HepG2 (cell line): ENCODE measurements around the gene FAM110A. TPM values are rescaled to one million over a fixed set of nuclear protein-coding genes. Genes with fewer than 3 reads are reported as not detected.

Experiments used
- ATAC-seq: fragments of 200-7000 bp; cut with Tn5 transposase; 3 replicates; pipeline ENCODE4 v1.9.1; 2020; ENCODE audit warnings: mild to moderate bottlenecking, moderate library complexity
- BruUV-seq: library from RNA; stranded (reverse); fragments of 400-500 nt; replicated peaks from 2 replicates; lab custom pipeline; 2021; lab: Mats Ljungman, UMichigan
- CTCF ChIA-PET: fragments of 300-600 bp; formaldehyde crosslinking; extraction: SDS; loops from one replicate; lab custom pipeline; 2021; ENCODE audit warnings: low total read pairs, inconsistent platforms, low intra/inter-chr PET ratio; lab: Yijun Ruan, JAX
- POLR2A ChIA-PET: fragments of 350-600 bp; sonication (Branson Sonifier 250); formaldehyde crosslinking; loops from one replicate; lab custom pipeline; 2020; ENCODE audit warnings: antibody characterized with exemption, inconsistent platforms; lab: Yijun Ruan, JAX
- DNase-seq: peaks from one replicate; pipeline ENCODE4 v3.0.0-alpha.2; 2015; ENCODE audit warnings: low spot score
- FAIRE-seq: peaks from 3 replicates; lab custom pipeline; 2011; peaks lifted over from hg19 to GRCh38; lab: Jason Lieb, UNC
- H2AFZ ChIP-seq: one replicate; pipeline ENCODE4 v1.6.1; 2011; ENCODE audit warnings: low read length, inconsistent platforms
- H3K27ac ChIP-seq: fragments of 300-600 bp; 3 replicates; pipeline ENCODE4 v1.8.0; 2011; ENCODE audit warnings: mixed run types, mild to moderate bottlenecking, mixed read lengths, low read length, inconsistent platforms; ENCODE audit not compliant: insufficient read depth; ENCODE audit errors: extremely low read length
- H3K27me3 ChIP-seq, 2 experiments: fragments of 200-600 bp in 1 of 2; 2 replicates in 1 of 2; 3 replicates in 1 of 2; pipeline versions ENCODE4 v1.6.0 to v1.8.0; 2011; ENCODE audit warnings: low read length in 2 of 2, mild to moderate bottlenecking in 2 of 2, moderate library complexity in 2 of 2, inconsistent platforms in 1 of 2; ENCODE audit not compliant: insufficient read depth in 2 of 2, control insufficient read depth in 1 of 2
- H3K36me3 ChIP-seq, 2 experiments: fragments of 200-600 bp in 1 of 2; replicated peaks in 1 of 2; 2 replicates in 1 of 2; 3 replicates in 1 of 2; pipeline versions ENCODE4 v1.5.1 to v1.8.0; 2011; ENCODE audit warnings: low read length in 2 of 2, inconsistent platforms in 1 of 2; ENCODE audit not compliant: insufficient read depth in 2 of 2, control insufficient read depth in 1 of 2
- H3K4me1 ChIP-seq: 2 replicates; pipeline ENCODE4 v1.5.1; 2012; ENCODE audit warnings: low read length, inconsistent platforms; ENCODE audit not compliant: insufficient read depth
- H3K4me2 ChIP-seq: 2 replicates; pipeline ENCODE4 v1.6.0; 2011; ENCODE audit warnings: low read depth, low read length, inconsistent platforms
- H3K4me3 ChIP-seq, 3 experiments: fragments of 200-600 bp in 1 of 3; sonication (generic), shearing (Covaris generic) in 1 of 3; replicated peaks in 1 of 3; 2 replicates each; pipeline ENCODE4 v1.5.1; 2011 to 2016; ENCODE audit warnings: low read length in 3 of 3, inconsistent platforms in 2 of 3, low read depth in 2 of 3, mild to moderate bottlenecking in 2 of 3, control low read depth in 1 of 3, mixed read lengths in 1 of 3; ENCODE audit not compliant: insufficient read depth in 1 of 3
- H3K79me2 ChIP-seq: one replicate; pipeline ENCODE4 v1.6.1; 2011; ENCODE audit warnings: low read length, inconsistent platforms; ENCODE audit not compliant: insufficient read depth
- H3K9ac ChIP-seq: 2 replicates; pipeline ENCODE4 v1.6.0; 2011; ENCODE audit warnings: mild to moderate bottlenecking, low read depth, low read length, inconsistent platforms; ENCODE audit not compliant: insufficient read depth
- H3K9me3 ChIP-seq: 2 replicates; pipeline ENCODE4 v1.5.1; 2012; ENCODE audit warnings: mild to moderate bottlenecking, low read length
- H4K20me1 ChIP-seq: 2 replicates; pipeline ENCODE4 v1.6.0; 2011; ENCODE audit warnings: inconsistent platforms, mild to moderate bottlenecking, low read length, moderate library complexity; ENCODE audit not compliant: insufficient read depth
- CTCF ChIP-seq: sonication (generic); formaldehyde crosslinking; IDR thresholded peaks from 2 replicates; pipeline ENCODE4 v1.5.0; 2020; ENCODE audit warnings: mild to moderate bottlenecking, missing genetic modification reagents, moderate library complexity
- KDM1A ChIP-seq: IDR thresholded peaks from 2 replicates; pipeline ENCODE4 v1.6.1; 2016; ENCODE audit warnings: missing compliant biosample characterization
- MEIS1 ChIP-seq: sonication (generic); formaldehyde crosslinking; IDR thresholded peaks from 2 replicates; pipeline ENCODE4 v1.9.0; 2021; ENCODE audit warnings: mild to moderate bottlenecking, missing genetic modification reagents, moderate library complexity, borderline replicate concordance
- MIER2 ChIP-seq: IDR thresholded peaks from 2 replicates; pipeline ENCODE4 v1.6.1; 2016; ENCODE audit warnings: missing biosample characterization, missing genetic modification reagents
- ONECUT2 ChIP-seq: sonication (generic); formaldehyde crosslinking; IDR thresholded peaks from 2 replicates; pipeline ENCODE4 v1.4.0; 2020; ENCODE audit warnings: missing genetic modification reagents
- PCBP2 ChIP-seq: fragments of 200-400 bp; formaldehyde crosslinking; optimal IDR thresholded peaks from 2 replicates; pipeline ENCODE3; 2018; ENCODE audit warnings: low read length, low read depth; ENCODE audit not compliant: poor library complexity, severe bottlenecking
- SIN3B ChIP-seq: fragments of 150-350 bp; IDR thresholded peaks from 2 replicates; pipeline ENCODE4 v1.6.1; 2014; ENCODE audit warnings: low read length
- ZNF207 ChIP-seq: fragments of 450-650 bp; IDR thresholded peaks from 2 replicates; pipeline ENCODE4 v1.6.1; 2016; ENCODE audit warnings: antibody characterized with exemption, borderline replicate concordance
- ZNF501 ChIP-seq: sonication (generic); formaldehyde crosslinking; IDR thresholded peaks from 2 replicates; pipeline ENCODE4 v1.5.1; 2020; ENCODE audit warnings: mild to moderate bottlenecking, moderate library complexity, missing genetic modification reagents
- ZNF512B ChIP-seq: sonication (generic); formaldehyde crosslinking; IDR thresholded peaks from 2 replicates; pipeline ENCODE4 v1.5.1; 2020; ENCODE audit warnings: missing genetic modification reagents, mild to moderate bottlenecking, borderline replicate concordance
- ZNF577 ChIP-seq: sonication (generic); formaldehyde crosslinking; IDR thresholded peaks from 2 replicates; pipeline ENCODE4 v1.4.0; 2020; ENCODE audit warnings: mild to moderate bottlenecking, low read depth, missing genetic modification reagents, borderline replicate concordance
- ZNF816 ChIP-seq: sonication (generic); formaldehyde crosslinking; IDR thresholded peaks from 2 replicates; pipeline ENCODE4 v1.8.0; 2022; ENCODE audit warnings: missing genetic modification reagents, mild to moderate bottlenecking, borderline replicate concordance
- ZSCAN31 ChIP-seq: sonication (generic); formaldehyde crosslinking; IDR thresholded peaks from 2 replicates; pipeline ENCODE4 v1.5.0; 2020; ENCODE audit warnings: low read depth, mild to moderate bottlenecking, missing genetic modification reagents
- WGBS: methylation state at CpG from one replicate; pipeline ENCODE4 v1.1.6; 2017; ENCODE audit warnings: low lambda C conversion rate; 5-methylcytosine and 5-hydroxymethylcytosine counted together
- in situ Hi-C: cut with HindIII; loops from 2 replicates; pipeline ENCODE4 v1.10.0; 2017; ENCODE audit warnings: low pct_unique_long_range_greater_than_20kb; ENCODE audit not compliant: extremely low pct_ligation_motif_present
- intact Hi-C: fragments of 100-400 bp; cut with micrococcal nuclease; formaldehyde crosslinking; loops from one replicate; pipeline ENCODE4 v1.10.0; 2022; ENCODE audit not compliant: unreplicated experiment
- polyA plus RNA-seq, 8 experiments: library from polyadenylated mRNA; depleted of rRNA in 3 of 8; stranded (reverse) in 7 of 8; unstranded in 1 of 8; fragments of >200 nt; fragmentation: Illumina TruSeq in 4 of 8; extraction: Trizol in 4 of 8; gene quantifications; 2 replicates each; pipeline versions ENCODE4 v1.2.1 to v1.2.3, GENCODE V29; 2011 to 2016; ENCODE audit warnings: low read depth in 4 of 8, missing spikeins in 1 of 8, mixed read lengths in 1 of 8; ENCODE audit not compliant: insufficient read depth in 1 of 8
- total RNA-seq, 5 experiments: library from RNA; depleted of rRNA; stranded (reverse); fragments of >200 nt; fragmentation: Illumina TruSeq; extraction: Trizol; gene quantifications; 2 replicates each; pipeline ENCODE4 v1.2.3, GENCODE V29; 2016; ENCODE audit warnings: low read depth in 1 of 5

The FAM110A gene
- total and polyA plus RNA-seq, 2 of the 13 experiments (the other 11 are each of a cell fraction or from before 2014, with no cell fraction given), result 1.9 TPM

- no peak for TF ChIP-seq ZNF577 (CRISPR knock-in tag)
- peak; percentile 95 for TF ChIP-seq ZNF501
- TF ChIP-seq ONECUT2 (CRISPR knock-in tag), result no peak
- TF ChIP-seq CTCF (CRISPR knock-in tag), result peak; percentile 38
Measured at GRCh38 chr20:833450-834150, at the start of gene FAM110A (continued).

- Histone ChIP-seq H3K27me3 (peaks cover 0 to 33% of the 10 kb centered on the region in 2 experiments; a peak in 3 of 5 replicates), H4K20me1 (no peaks in the 10 kb centered on the region), H3K4me3 (no peak overlapping the region)
- TF ChIP-seq MEIS1 (CRISPR knock-in tag), result no peak
- TF ChIP-seq KDM1A (CRISPR knock-in tag), result no peak
- TF ChIP-seq ZNF816, result no peak
- no peak for TF ChIP-seq SIN3B
- no peak for TF ChIP-seq ZSCAN31
- TF ChIP-seq MIER2 (CRISPR knock-in tag), result no peak
- TF ChIP-seq ZNF512B, result no peak
- TF ChIP-seq ZNF207, result no peak
- TF ChIP-seq PCBP2, result no peak
- TF ChIP-seq, all 625 proteins: peak for 0
- H3K79me2 ChIP-seq, result no peaks in the 10 kb centered on the region
- in situ Hi-C loops, result no loop called here
- ChIA-PET CTCF (no interaction called here), POLR2A (no interaction called here)
- no peak overlapping the region for H3K27ac ChIP-seq
- BruUV-seq, result no TSS peak
- peaks cover 14% of the 10 kb centered on the region; the same call in 1 of the 2 replicates for H3K9me3 ChIP-seq
- intact Hi-C loops, result no loop called here
- WGBS, result 0% methylated on average over 1 of the region's 1 CpG
- no peak overlapping the region for H2AFZ ChIP-seq
- no peak overlapping the region for H3K9ac ChIP-seq
- DNase-seq, result no peak
- no peak for FAIRE-seq
- H3K36me3 ChIP-seq, result no peaks in the 10 kb centered on the region
- no peaks in the 10 kb centered on the region for H3K4me1 ChIP-seq
- ATAC-seq, result no peak
- H3K4me2 ChIP-seq, result no peak overlapping the region
Measured at GRCh38 chr20:787825-788224, 45.7 kb upstream of the FAM110A start.
